ENCODE measurements around the gene BDH2. TPM values are rescaled to one million over a fixed set of nuclear protein-coding genes. Genes with fewer than 3 reads are reported as not detected.

Gene BDH2
- total and polyA plus RNA-seq, 7 donors = 11.2 to 18.1 (median 15.7) TPM

DNA sequence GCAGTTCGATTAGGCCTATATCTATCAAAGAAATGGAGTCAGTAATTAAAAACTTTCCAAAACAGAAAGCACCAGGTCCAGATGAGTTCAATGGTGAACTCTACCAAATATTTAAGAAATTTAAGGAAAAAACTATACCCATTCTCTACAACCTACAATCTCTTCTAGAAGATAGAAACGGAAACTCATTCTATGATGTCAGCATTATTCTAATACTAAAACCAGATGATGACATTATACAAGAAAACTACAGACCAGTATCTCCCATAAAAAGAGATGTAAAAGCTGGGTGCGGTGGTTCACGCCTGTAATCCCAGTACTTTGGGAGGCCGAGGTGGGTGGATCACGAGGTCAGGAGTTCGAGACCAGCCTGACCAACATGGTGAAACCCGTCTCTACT, 29.5 kb upstream of the BDH2 start:
- H3K27me3 ChIP-seq (ENCODE audit: insufficient read depth in 3 of 3, low read length in 2 of 3) = no peaks in the 10 kb centered on the region
- H3K27ac ChIP-seq = no peak overlapping the region
- ATAC-seq (no peak), DNase-seq (no peak)
- TF ChIP-seq, protein P1, sequence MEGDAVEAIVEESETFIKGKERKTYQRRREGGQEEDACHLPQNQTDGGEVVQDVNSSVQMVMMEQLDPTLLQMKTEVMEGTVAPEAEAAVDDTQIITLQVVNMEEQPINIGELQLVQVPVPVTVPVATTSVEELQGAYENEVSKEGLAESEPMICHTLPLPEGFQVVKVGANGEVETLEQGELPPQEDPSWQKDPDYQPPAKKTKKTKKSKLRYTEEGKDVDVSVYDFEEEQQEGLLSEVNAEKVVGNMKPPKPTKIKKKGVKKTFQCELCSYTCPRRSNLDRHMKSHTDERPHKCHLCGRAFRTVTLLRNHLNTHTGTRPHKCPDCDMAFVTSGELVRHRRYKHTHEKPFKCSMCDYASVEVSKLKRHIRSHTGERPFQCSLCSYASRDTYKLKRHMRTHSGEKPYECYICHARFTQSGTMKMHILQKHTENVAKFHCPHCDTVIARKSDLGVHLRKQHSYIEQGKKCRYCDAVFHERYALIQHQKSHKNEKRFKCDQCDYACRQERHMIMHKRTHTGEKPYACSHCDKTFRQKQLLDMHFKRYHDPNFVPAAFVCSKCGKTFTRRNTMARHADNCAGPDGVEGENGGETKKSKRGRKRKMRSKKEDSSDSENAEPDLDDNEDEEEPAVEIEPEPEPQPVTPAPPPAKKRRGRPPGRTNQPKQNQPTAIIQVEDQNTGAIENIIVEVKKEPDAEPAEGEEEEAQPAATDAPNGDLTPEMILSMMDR (IDR thresholded peaks at IDR 0.05) = no peak
- 91 to 98% (median 93%) methylated on average over 8 of the region's 8 CpGs for WGBS, 3 donors
- no peak overlapping the region for H3K4me3 ChIP-seq
- no peaks in the 10 kb centered on the region for H3K9me3 ChIP-seq
- H3K36me3 ChIP-seq (ENCODE audit: insufficient read depth in 1 of 2, low read depth in 1 of 2) = no peaks in the 10 kb centered on the region
- H3K4me1 ChIP-seq = no peaks in the 10 kb centered on the region
- intact Hi-C loops (cut with DNase I) = no loop called here

DNA sequence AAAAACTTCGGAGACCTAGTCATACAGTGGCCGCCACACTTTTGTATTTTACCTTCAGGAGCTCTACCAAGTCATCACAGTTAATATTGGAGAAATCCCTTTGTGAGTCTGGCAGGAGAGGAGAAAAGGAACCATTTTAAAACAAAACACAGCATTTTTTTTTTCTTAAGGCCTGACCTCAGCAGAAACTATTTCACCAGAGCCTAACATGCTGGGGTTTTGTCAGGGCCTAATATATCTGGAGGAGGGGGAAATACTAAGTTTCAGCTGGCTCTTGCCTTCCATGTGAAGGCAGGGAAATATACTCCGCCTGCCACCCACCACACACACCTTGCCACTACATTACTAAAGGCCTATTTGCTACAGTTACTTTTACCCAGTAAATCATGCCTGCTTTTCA, 26.5 kb upstream of the BDH2 start:
- Histone ChIP-seq H3K4me3 (no peak overlapping the region), H3K27ac (no peak overlapping the region), H3K4me1 (no peaks in the 10 kb centered on the region), H3K36me3 (ENCODE audit: insufficient read depth in 1 of 2, low read depth in 1 of 2) (no peaks in the 10 kb centered on the region), H3K9me3 (no peaks in the 10 kb centered on the region), H3K27me3 (ENCODE audit: insufficient read depth in 3 of 3, low read length in 2 of 3) (no peaks in the 10 kb centered on the region)
- ATAC-seq (no peak), DNase-seq (no peak)
- TF ChIP-seq, protein P1 (IDR thresholded peaks at IDR 0.05) = no peak
- WGBS, 3 donors = 96 to 99% (median 96%) methylated on average over 3 of the region's 3 CpGs
- intact Hi-C loops (cut with DNase I) = no loop called here

DNA sequence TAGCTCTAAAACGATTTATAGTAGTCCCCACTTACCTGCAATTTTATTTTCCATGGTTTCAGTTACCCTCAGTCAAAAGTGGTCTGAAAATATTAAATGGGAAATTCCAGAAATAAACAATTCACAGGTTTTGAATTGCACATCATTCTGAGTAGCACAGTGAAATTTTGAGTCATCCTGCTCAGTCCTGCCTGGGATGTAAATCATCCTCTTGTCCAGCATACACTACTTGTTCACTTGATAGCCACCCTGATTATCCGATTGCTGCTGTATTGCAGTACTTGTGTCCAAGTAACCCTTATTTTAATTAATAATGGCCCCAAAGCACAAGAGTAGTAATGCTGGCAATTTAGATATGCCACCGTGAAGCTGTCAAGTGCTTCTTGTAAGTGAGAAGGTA, 23.5 kb upstream of the BDH2 start:
- H3K9me3 ChIP-seq = no peaks in the 10 kb centered on the region
- WGBS, 3 donors = 73 to 93% (median 78%) methylated on average over 3 of the region's 3 CpGs
- no peak for DNase-seq
- TF ChIP-seq, protein P1 (IDR thresholded peaks at IDR 0.05) = no peak
- H3K36me3 ChIP-seq (ENCODE audit: insufficient read depth in 1 of 2, low read depth in 1 of 2) = no peaks in the 10 kb centered on the region
- no peaks in the 10 kb centered on the region for H3K4me1 ChIP-seq
- no peak for ATAC-seq
- intact Hi-C loops (cut with DNase I) = no loop called here
- no peak overlapping the region for H3K4me3 ChIP-seq
- H3K27ac ChIP-seq = no peak overlapping the region
- H3K27me3 ChIP-seq (ENCODE audit: insufficient read depth in 3 of 3, low read length in 2 of 3) = no peaks in the 10 kb centered on the region

DNA sequence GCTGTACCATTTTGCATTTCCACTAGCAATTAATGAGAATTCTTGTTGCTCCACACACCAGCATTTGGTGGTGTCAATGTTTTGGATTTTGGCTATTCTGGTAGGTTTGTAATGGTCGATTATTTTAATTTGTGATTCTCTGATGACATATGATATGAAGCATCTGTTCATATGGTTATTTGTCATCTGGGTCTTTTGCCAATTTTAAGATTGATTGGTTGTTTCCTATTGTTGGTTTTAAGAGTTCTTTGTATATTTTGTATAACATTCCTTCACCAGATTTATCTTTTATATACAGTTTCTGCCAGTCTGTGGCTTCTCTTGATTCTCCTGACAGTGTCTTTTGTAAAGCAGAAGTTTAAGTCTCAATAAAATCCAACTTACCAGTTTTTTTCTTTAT, 18.5 kb upstream of the BDH2 start:
- DNase-seq (no peak), ATAC-seq (no peak)
- no peak overlapping the region for H3K27ac ChIP-seq
- no peaks in the 10 kb centered on the region for H3K9me3 ChIP-seq
- H3K4me3 ChIP-seq = no peak overlapping the region
- WGBS, 3 donors = 39 to 48% (median 40%) methylated on average over 1 of the region's 1 CpG
- TF ChIP-seq, protein P1 (IDR thresholded peaks at IDR 0.05) = no peak
- H3K36me3 ChIP-seq (ENCODE audit: insufficient read depth in 1 of 2, low read depth in 1 of 2) = no peaks in the 10 kb centered on the region
- no peaks in the 10 kb centered on the region for H3K27me3 ChIP-seq (ENCODE audit: insufficient read depth in 3 of 3, low read length in 2 of 3)
- intact Hi-C loops (cut with DNase I) = no loop called here
- H3K4me1 ChIP-seq = no peaks in the 10 kb centered on the region

DNA sequence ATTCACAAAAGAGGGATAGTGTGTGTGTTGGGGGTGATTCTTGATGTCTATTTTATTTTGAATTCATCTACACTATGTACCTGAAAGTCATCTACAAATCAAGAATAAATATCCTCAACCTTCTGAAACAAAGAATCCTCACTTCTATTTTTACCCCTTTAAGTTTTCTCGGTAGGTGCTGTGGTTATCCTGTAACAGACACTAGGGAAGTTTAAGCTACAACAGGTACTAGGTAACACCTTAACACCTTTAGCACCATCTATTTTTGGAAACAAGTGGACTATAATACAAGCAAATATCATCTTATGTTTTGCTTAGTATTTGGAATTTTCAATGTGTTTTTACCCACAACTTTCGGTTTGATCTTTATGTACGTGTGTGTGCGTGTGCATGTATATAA, 12.0 kb upstream of the BDH2 start:
- H3K9me3 ChIP-seq = no peaks in the 10 kb centered on the region
- ATAC-seq (no peak), DNase-seq (no peak)
- no peaks in the 10 kb centered on the region for H3K4me1 ChIP-seq
- intact Hi-C loops (cut with DNase I) = no loop called here
- WGBS, 3 donors = 75 to 97% (median 81%) methylated on average over 4 of the region's 4 CpGs
- TF ChIP-seq, protein P1 (IDR thresholded peaks at IDR 0.05) = no peak
- H3K4me3 ChIP-seq = no peak overlapping the region
- H3K27me3 ChIP-seq (ENCODE audit: insufficient read depth in 3 of 3, low read length in 2 of 3) = no peaks in the 10 kb centered on the region
- no peak overlapping the region for H3K27ac ChIP-seq
- no peaks in the 10 kb centered on the region for H3K36me3 ChIP-seq (ENCODE audit: insufficient read depth in 1 of 2, low read depth in 1 of 2)
